ENCODE results near the gene ADARB2.

Gene ADARB2

GRCh38 chr10:1190791-1191490, 546.4 kb downstream of the ADARB2 start:
- no peak for DNase-seq

GRCh38 chr10:1190052-1190395, 547.3 kb downstream of the ADARB2 start:
- DNase-seq, result no peak

GRCh38 chr10:1189166-1190051, 547.9 kb downstream of the ADARB2 start:
- DNase-seq, result no peak

- no peak for DNase-seq
Measured at GRCh38 chr10:1188558-1189135, 548.7 kb downstream of the ADARB2 start.

- DNase-seq, result no peak
Measured at GRCh38 chr10:1187855-1188557, 549.3 kb downstream of the ADARB2 start.

GRCh38 chr10:1187151-1187854, 550.0 kb downstream of the ADARB2 start:
- no peak for DNase-seq

GRCh38 chr10:1186683-1186990, 550.7 kb downstream of the ADARB2 start:
- DNase-seq, result no peak

- DNase-seq, result no peak
Measured at GRCh38 chr10:1185911-1186682, 551.2 kb downstream of the ADARB2 start.

GRCh38 chr10:1184541-1185430, 552.5 kb downstream of the ADARB2 start:
- no peak for DNase-seq

GRCh38 chr10:1183701-1184100, 553.6 kb downstream of the ADARB2 start:
- DNase-seq, result no peak

- no peak for DNase-seq
Measured at GRCh38 chr10:1183033-1183396, 554.3 kb downstream of the ADARB2 start.

- no peak for DNase-seq
Measured at GRCh38 chr10:1182280-1183032, 554.9 kb downstream of the ADARB2 start.

GRCh38 chr10:1180836-1181235, 556.5 kb downstream of the ADARB2 start:
- no peak for DNase-seq

- no peak for DNase-seq
Measured at GRCh38 chr10:1180071-1180730, 557.1 kb downstream of the ADARB2 start.

GRCh38 chr10:1179346-1180070, 557.8 kb downstream of the ADARB2 start:
- DNase-seq, result no peak

- no peak for DNase-seq
Measured at GRCh38 chr10:1178506-1178905, 558.8 kb downstream of the ADARB2 start.

- DNase-seq, result no peak
Measured at GRCh38 chr10:1177936-1178335, 559.4 kb downstream of the ADARB2 start.

- DNase-seq, result no peak
Measured at GRCh38 chr10:1175956-1176565, 561.3 kb downstream of the ADARB2 start.

GRCh38 chr10:1174022-1174421, 563.3 kb downstream of the ADARB2 start:
- DNase-seq, result no peak

Data from NCI-H1436 (cell line).